Ishikawa (cell line): Measurements from ENCODE around the gene NEUROG1.

Experiments
- CEBPB ChIP-seq: IDR thresholded peaks from 2 replicates; pipeline ENCODE4 v1.6.1; 2012
- CREB1 ChIP-seq: IDR thresholded peaks from 2 replicates; pipeline ENCODE4 v1.6.1; 2012; ENCODE audit warnings: low read depth
- EGR1 ChIP-seq: IDR thresholded peaks from 2 replicates; pipeline ENCODE4 v1.6.1; 2012
- EP300 ChIP-seq: IDR thresholded peaks from 2 replicates; pipeline ENCODE4 v1.6.1; 2012; ENCODE audit warnings: borderline replicate concordance
- FOXM1 ChIP-seq: IDR thresholded peaks from 2 replicates; pipeline ENCODE4 v1.6.1; 2012; ENCODE audit warnings: low read depth, borderline replicate concordance
- MAX ChIP-seq: IDR thresholded peaks from 2 replicates; pipeline ENCODE4 v1.6.1; 2012
- NFIC ChIP-seq: IDR thresholded peaks from 2 replicates; pipeline ENCODE4 v1.6.1; 2012
- RAD21 ChIP-seq: IDR thresholded peaks from 2 replicates; pipeline ENCODE4 v1.6.1; 2012; ENCODE audit warnings: low read depth
- REST ChIP-seq: IDR thresholded peaks from 2 replicates; pipeline ENCODE4 v1.6.1; 2012; ENCODE audit warnings: low read depth, mild to moderate bottlenecking
- TAF1 ChIP-seq: IDR thresholded peaks from 2 replicates; pipeline ENCODE4 v1.6.1; 2012; ENCODE audit warnings: low read depth, mild to moderate bottlenecking
- TCF12 ChIP-seq: IDR thresholded peaks from 2 replicates; pipeline ENCODE4 v1.6.1; 2012; ENCODE audit warnings: low read depth
- TEAD4 ChIP-seq: IDR thresholded peaks from 2 replicates; pipeline ENCODE4 v1.6.1; 2012
- USF1 ChIP-seq: IDR thresholded peaks from 2 replicates; pipeline ENCODE4 v1.6.1; 2012
- YY1 ChIP-seq: IDR thresholded peaks from 2 replicates; pipeline ENCODE4 v1.6.1; 2012; ENCODE audit warnings: low read depth
- ZBTB7A ChIP-seq: IDR thresholded peaks from 2 replicates; pipeline ENCODE4 v1.6.1; 2012; ENCODE audit warnings: low read depth

The NEUROG1 gene

GRCh38 chr5:135533334-135533733, 2.4 kb downstream of the NEUROG1 start:
- TF ChIP-seq RAD21 = no peak
- no peak for TF ChIP-seq MAX
- TF ChIP-seq CEBPB = no peak
- TF ChIP-seq TAF1 = no peak
- no peak for TF ChIP-seq ZBTB7A
- no peak for TF ChIP-seq YY1
- no peak for TF ChIP-seq EGR1
- TF ChIP-seq TEAD4 = no peak
- no peak for TF ChIP-seq NFIC
- TF ChIP-seq REST = no peak
- TF ChIP-seq TCF12 = no peak
- no peak for TF ChIP-seq EP300
- no peak for TF ChIP-seq FOXM1
- TF ChIP-seq CREB1 = no peak
- TF ChIP-seq USF1 = no peak

- TF ChIP-seq EGR1 = no peak
- TF ChIP-seq EP300 = no peak
- TF ChIP-seq ZBTB7A = no peak
- TF ChIP-seq REST = no peak
- TF ChIP-seq USF1 = no peak
These were observed 8.8 kb downstream of the NEUROG1 start for GRCh38 chr5:135526924-135527323.

GRCh38 chr5:135521964-135522363, 13.8 kb downstream of the NEUROG1 start:
- TF ChIP-seq TCF12 (no peak), EP300 (no peak), USF1 (no peak), NFIC (no peak), CEBPB (no peak), ZBTB7A (no peak), MAX (no peak), CREB1 (no peak), RAD21 (no peak), FOXM1 (no peak), TAF1 (no peak), YY1 (no peak)

- no peak for TF ChIP-seq ZBTB7A
- no peak for TF ChIP-seq EGR1
- TF ChIP-seq TEAD4 = no peak
- TF ChIP-seq MAX = no peak
These were observed 18.1 kb downstream of the NEUROG1 start for GRCh38 chr5:135517631-135518030.

- TF ChIP-seq USF1 (no peak), MAX (no peak), RAD21 (no peak), CEBPB (no peak), TAF1 (no peak), TEAD4 (no peak), NFIC (no peak), YY1 (no peak)
These were observed 21.6 kb downstream of the NEUROG1 start for GRCh38 chr5:135514116-135514515.
